OCI-LY1 (cell line): ENCODE results near the gene ACCS.

ENCODE experiments used
- H2AFZ ChIP-seq: fragments of 200-600 bp; sonication (generic), shearing (Covaris generic); 2 replicates; pipeline ENCODE4 v1.6.0; 2014; ENCODE audit warnings: antibody characterized with exemption, mild to moderate bottlenecking, low read length
- H3F3A ChIP-seq: fragments of 200-600 bp; sonication (generic), shearing (Covaris generic); 2 replicates; pipeline ENCODE4 v1.6.0; 2014; ENCODE audit warnings: mild to moderate bottlenecking, antibody characterized with exemption, low read length, moderate library complexity; ENCODE audit not compliant: insufficient read depth
- H3K27ac ChIP-seq: fragments of 200-600 bp; sonication (generic); 2 replicates; pipeline ENCODE4 v1.5.1; 2014; ENCODE audit warnings: low read length, mixed run types, mild to moderate bottlenecking, low read depth; ENCODE audit not compliant: poor library complexity, severe bottlenecking
- H3K27me3 ChIP-seq: fragments of 200-600 bp; sonication (generic); 2 replicates; pipeline ENCODE4 v1.6.0; 2014; ENCODE audit warnings: antibody characterized with exemption, mild to moderate bottlenecking, low read length, moderate library complexity; ENCODE audit not compliant: insufficient read depth
- H3K36me3 ChIP-seq: fragments of 200-600 bp; sonication (generic); 2 replicates; pipeline ENCODE4 v1.6.1; 2014; ENCODE audit warnings: mild to moderate bottlenecking, antibody characterized with exemption, low read length, moderate library complexity, mixed read lengths; ENCODE audit not compliant: insufficient read depth
- H3K4me1 ChIP-seq: fragments of 200-600 bp; sonication (generic); 2 replicates; pipeline ENCODE4 v1.5.1; 2014; ENCODE audit warnings: mild to moderate bottlenecking, low read length, moderate library complexity; ENCODE audit not compliant: insufficient read depth, severe bottlenecking
- H3K4me2 ChIP-seq: fragments of 200-600 bp; sonication (generic), shearing (Covaris generic); 2 replicates; pipeline ENCODE4 v1.6.1; 2014; ENCODE audit warnings: low read length
- H3K4me3 ChIP-seq: fragments of 200-600 bp; sonication (generic); 2 replicates; pipeline ENCODE4 v1.5.1; 2014; ENCODE audit warnings: low read length, low read depth, mild to moderate bottlenecking, mixed read lengths; ENCODE audit not compliant: poor library complexity, severe bottlenecking
- H3K79me2 ChIP-seq: fragments of 200-600 bp; shearing (Covaris generic); 2 replicates; pipeline ENCODE4 v1.6.1; 2016; ENCODE audit warnings: mixed run types, low read length, mixed read lengths; ENCODE audit not compliant: insufficient read depth
- H3K9ac ChIP-seq: fragments of 200-600 bp; sonication (generic), shearing (Covaris generic); 2 replicates; pipeline ENCODE4 v1.6.1; 2014; ENCODE audit warnings: mild to moderate bottlenecking, low read length, mixed read lengths
- H3K9me2 ChIP-seq: fragments of 200-600 bp; sonication (generic), shearing (Covaris generic); 2 replicates; pipeline ENCODE4 v1.6.1; 2014; ENCODE audit warnings: low read depth, mild to moderate bottlenecking, low read length, mixed read lengths
- H3K9me3 ChIP-seq: fragments of 200-600 bp; shearing (Covaris generic); 2 replicates; pipeline ENCODE4 v1.6.1; 2014; ENCODE audit warnings: low read length, mixed read lengths
- H4K20me1 ChIP-seq: fragments of 200-600 bp; sonication (generic), shearing (Covaris generic); 2 replicates; pipeline ENCODE4 v1.6.0; 2016; ENCODE audit warnings: mild to moderate bottlenecking, low read length; ENCODE audit not compliant: insufficient read depth
- EZH2 ChIP-seq: fragments of 200-600 bp; sonication (generic), shearing (Covaris generic); IDR thresholded peaks from 2 replicates; pipeline ENCODE4 v1.8.0; 2017; ENCODE audit warnings: borderline replicate concordance, mixed run types, mild to moderate bottlenecking, antibody characterized with exemption, low read length, moderate library complexity, mixed read lengths
- TF ChIP-seq, protein P1 (sequence below): fragments of 200-600 bp; sonication (generic), shearing (Covaris generic); IDR thresholded peaks from 2 replicates; pipeline ENCODE4 v1.5.1; 2017; ENCODE audit warnings: mild to moderate bottlenecking, antibody characterized with exemption, low read length, moderate library complexity, mixed read lengths

ACCS gene

DNA sequence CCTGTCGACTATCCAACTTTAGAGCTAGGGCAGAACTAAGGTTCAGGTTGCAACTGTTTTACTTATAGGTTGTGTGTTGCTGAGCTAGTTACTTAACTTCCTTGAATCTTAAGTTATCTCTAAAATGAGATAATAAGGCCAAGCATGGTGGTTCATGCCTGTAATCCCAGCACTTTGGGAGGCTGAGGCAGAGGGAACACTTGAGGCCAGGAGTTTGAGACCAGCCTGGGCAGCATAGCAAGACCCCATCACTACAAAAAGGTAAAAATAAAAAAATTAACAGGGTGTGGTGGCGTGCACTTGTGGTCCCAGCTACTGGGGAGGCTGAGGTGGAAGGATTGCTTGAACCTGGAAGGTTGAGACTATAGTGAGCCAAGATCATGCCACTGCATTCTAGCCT is 2.1 kb downstream of the ACCS start:
- H3K4me1 ChIP-seq, result peaks cover 20% of the 10 kb centered on the region
- no peaks in the 10 kb centered on the region for H3K36me3 ChIP-seq
- no peaks in the 10 kb centered on the region for H3K9me2 ChIP-seq
- H2AFZ ChIP-seq, result no peak overlapping the region
- no peak overlapping the region for H3K9ac ChIP-seq
- no peaks in the 10 kb centered on the region for H3K27me3 ChIP-seq
- H3K9me3 ChIP-seq, result no peaks in the 10 kb centered on the region
- no peaks in the 10 kb centered on the region for H3F3A ChIP-seq
- no peaks in the 10 kb centered on the region for H4K20me1 ChIP-seq
- no peak overlapping the region for H3K27ac ChIP-seq
- no peak overlapping the region for H3K4me3 ChIP-seq
- no peaks in the 10 kb centered on the region for H3K79me2 ChIP-seq
- TF ChIP-seq EZH2, result no peak
- TF ChIP-seq, protein P1, sequence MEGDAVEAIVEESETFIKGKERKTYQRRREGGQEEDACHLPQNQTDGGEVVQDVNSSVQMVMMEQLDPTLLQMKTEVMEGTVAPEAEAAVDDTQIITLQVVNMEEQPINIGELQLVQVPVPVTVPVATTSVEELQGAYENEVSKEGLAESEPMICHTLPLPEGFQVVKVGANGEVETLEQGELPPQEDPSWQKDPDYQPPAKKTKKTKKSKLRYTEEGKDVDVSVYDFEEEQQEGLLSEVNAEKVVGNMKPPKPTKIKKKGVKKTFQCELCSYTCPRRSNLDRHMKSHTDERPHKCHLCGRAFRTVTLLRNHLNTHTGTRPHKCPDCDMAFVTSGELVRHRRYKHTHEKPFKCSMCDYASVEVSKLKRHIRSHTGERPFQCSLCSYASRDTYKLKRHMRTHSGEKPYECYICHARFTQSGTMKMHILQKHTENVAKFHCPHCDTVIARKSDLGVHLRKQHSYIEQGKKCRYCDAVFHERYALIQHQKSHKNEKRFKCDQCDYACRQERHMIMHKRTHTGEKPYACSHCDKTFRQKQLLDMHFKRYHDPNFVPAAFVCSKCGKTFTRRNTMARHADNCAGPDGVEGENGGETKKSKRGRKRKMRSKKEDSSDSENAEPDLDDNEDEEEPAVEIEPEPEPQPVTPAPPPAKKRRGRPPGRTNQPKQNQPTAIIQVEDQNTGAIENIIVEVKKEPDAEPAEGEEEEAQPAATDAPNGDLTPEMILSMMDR, result no peak
- H3K4me2 ChIP-seq, result no peak overlapping the region

DNA sequence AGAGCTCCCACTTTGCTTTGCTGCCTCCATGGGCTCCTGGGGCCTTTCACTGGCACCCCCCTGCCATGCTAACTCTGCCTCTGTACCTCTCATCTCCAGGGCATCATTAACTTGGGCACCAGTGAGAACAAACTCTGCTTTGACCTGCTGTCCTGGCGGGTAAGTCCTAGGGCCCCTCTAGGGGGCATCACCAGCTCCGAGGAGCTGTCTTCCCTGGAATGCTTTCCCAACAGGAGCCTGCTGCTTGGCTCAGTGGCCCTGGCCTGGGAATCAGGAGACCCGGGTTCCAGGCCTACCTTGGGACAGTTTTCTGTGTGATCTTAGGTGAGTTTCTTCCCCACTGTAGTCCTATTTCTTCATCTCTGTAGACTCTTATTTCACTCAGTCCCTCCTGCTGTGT is 5.1 kb downstream of the ACCS start:
- H3K9me2 ChIP-seq, result no peaks in the 10 kb centered on the region
- no peaks in the 10 kb centered on the region for H3K9me3 ChIP-seq
- H3K27ac ChIP-seq, result no peak overlapping the region
- no peak overlapping the region for H3K4me2 ChIP-seq
- no peaks in the 10 kb centered on the region for H4K20me1 ChIP-seq
- H2AFZ ChIP-seq, result no peak overlapping the region
- no peaks in the 10 kb centered on the region for H3K27me3 ChIP-seq
- TF ChIP-seq, protein P1, result no peak
- TF ChIP-seq EZH2, result no peak
- no peak overlapping the region for H3K4me3 ChIP-seq
- H3K4me1 ChIP-seq, result peaks cover 12% of the 10 kb centered on the region
- H3K9ac ChIP-seq, result no peak overlapping the region
- no peaks in the 10 kb centered on the region for H3K36me3 ChIP-seq
- H3K79me2 ChIP-seq, result no peaks in the 10 kb centered on the region
- H3F3A ChIP-seq, result no peaks in the 10 kb centered on the region

DNA sequence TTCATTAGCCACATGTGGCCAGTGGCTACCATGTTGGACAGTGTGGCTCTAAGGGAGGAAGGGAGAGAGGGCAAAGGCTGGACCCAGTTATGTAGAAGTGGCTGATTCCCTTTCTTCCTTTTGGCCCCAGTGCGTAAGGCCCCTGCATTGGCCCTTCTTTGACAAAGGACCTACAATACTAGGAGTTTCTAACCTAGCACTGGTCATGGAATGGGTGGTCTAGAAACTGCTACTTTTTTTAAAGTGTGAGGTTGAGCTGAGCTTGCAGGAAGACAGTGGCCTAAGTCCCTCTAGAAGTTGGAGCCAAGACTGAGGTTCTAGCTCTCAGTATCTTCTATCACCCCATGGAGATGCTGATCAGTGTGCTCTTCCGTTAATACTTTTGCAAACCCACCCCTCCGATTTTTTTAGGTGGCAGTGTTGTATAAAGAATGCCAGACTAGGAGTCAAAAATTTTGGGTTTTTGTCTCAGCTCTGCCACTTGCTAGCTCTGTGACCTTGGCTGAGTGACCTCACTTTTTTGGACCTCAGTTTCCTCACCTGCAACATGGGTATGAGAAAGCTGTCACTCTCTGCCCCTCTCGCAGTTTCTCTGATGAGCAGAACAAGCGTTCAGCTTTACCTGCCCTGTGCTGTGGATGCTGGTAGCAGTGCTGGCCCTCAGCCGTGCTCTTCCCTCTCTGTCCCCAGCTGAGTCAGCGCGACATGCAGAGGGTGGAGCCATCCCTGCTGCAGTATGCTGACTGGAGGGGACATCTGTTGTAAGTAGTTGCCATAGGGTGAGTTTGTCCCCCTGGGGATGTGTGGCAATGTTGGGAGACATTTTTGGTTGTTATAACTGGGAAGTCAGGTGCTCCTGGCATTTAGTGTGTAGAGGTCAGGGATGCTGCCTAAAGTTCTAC is 6.9 kb downstream of the ACCS start:
- H3K27ac ChIP-seq, result no peak overlapping the region
- H3K9me3 ChIP-seq, result no peaks in the 10 kb centered on the region
- no peak overlapping the region for H3K4me2 ChIP-seq
- H3K4me1 ChIP-seq, result no peaks in the 10 kb centered on the region
- H3K79me2 ChIP-seq, result no peaks in the 10 kb centered on the region
- TF ChIP-seq, protein P1, result no peak
- TF ChIP-seq EZH2, result no peak
- no peak overlapping the region for H3K9ac ChIP-seq
- H3K4me3 ChIP-seq, result no peak overlapping the region
- no peaks in the 10 kb centered on the region for H3K9me2 ChIP-seq
- H4K20me1 ChIP-seq, result no peaks in the 10 kb centered on the region
- H3F3A ChIP-seq, result no peaks in the 10 kb centered on the region
- no peak overlapping the region for H2AFZ ChIP-seq
- H3K36me3 ChIP-seq, result no peaks in the 10 kb centered on the region
- H3K27me3 ChIP-seq, result no peaks in the 10 kb centered on the region
